Measurements from ENCODE around the gene EPB41L2.
A peak's percentile ranks its signal among the peaks of the same experiment; 100 is the strongest.

The EPB41L2 gene

DNA sequence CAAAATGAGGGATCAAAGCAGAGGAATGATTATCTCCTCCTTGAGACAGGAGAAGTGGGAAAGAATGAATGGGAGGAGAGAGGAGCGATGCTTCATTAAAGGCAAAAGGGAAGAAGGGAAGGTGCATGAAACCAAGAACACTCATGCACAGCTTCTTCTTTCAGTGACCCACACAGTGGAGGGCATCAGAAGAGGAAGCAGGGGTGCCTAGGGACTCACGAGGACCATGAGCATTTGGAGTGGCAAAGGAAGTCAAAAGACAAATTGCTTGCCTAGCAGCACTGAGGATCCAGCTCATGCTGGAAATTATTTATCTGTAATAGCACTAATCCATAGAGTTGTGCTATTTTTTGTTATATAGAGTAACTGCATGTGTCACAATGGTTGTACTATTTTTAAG, 169.8 kb downstream of the EPB41L2 start:
- TF ChIP-seq CTCF (IDR thresholded peaks at IDR 0.05): no peak
- no peak for TF ChIP-seq ZFX (IDR thresholded peaks at IDR 0.05; ENCODE audit: borderline replicate concordance)
- H3K27ac ChIP-seq: no peak overlapping the region

- TF ChIP-seq CTCF (IDR thresholded peaks at IDR 0.05) (no peak), ZFX (IDR thresholded peaks at IDR 0.05; ENCODE audit: borderline replicate concordance) (no peak)
- no peak overlapping the region for H3K27ac ChIP-seq
Observed at GRCh38 chr6:130890521-130890971, 172.5 kb downstream of the EPB41L2 start.

GRCh38 chr6:130889423-130889822, 173.6 kb downstream of the EPB41L2 start:
- no peak overlapping the region for H3K27ac ChIP-seq
- TF ChIP-seq ZFX (IDR thresholded peaks at IDR 0.05; ENCODE audit: borderline replicate concordance): no peak
- no peak for TF ChIP-seq CTCF (IDR thresholded peaks at IDR 0.05)

DNA sequence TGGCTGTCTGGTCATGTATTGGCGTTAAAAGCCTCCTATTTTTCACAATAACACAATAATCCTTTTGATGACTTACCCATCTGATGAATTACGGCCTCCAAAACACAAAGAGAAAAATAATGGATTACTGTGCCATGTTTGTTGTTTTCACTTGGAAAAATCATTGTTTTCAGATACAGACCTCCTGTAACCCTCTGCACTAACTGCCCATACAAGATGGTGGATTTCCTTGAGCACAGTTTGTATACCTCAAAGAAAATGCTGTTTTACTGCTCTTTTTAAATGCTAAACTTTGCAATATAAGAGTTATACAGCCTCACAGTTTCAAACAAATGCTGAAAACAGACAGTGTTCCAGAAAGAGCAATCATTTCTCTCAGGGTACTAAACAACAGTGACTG, 174.8 kb downstream of the EPB41L2 start:
- no peak for TF ChIP-seq ZFX (IDR thresholded peaks at IDR 0.05; ENCODE audit: borderline replicate concordance)
- TF ChIP-seq CTCF (IDR thresholded peaks at IDR 0.05): no peak
- no peak overlapping the region for H3K27ac ChIP-seq

GRCh38 chr6:130886966-130887365, 176.1 kb downstream of the EPB41L2 start:
- TF ChIP-seq ZFX (IDR thresholded peaks at IDR 0.05; ENCODE audit: borderline replicate concordance): no peak
- no peak for TF ChIP-seq CTCF (IDR thresholded peaks at IDR 0.05)
- no peak overlapping the region for H3K27ac ChIP-seq

DNA sequence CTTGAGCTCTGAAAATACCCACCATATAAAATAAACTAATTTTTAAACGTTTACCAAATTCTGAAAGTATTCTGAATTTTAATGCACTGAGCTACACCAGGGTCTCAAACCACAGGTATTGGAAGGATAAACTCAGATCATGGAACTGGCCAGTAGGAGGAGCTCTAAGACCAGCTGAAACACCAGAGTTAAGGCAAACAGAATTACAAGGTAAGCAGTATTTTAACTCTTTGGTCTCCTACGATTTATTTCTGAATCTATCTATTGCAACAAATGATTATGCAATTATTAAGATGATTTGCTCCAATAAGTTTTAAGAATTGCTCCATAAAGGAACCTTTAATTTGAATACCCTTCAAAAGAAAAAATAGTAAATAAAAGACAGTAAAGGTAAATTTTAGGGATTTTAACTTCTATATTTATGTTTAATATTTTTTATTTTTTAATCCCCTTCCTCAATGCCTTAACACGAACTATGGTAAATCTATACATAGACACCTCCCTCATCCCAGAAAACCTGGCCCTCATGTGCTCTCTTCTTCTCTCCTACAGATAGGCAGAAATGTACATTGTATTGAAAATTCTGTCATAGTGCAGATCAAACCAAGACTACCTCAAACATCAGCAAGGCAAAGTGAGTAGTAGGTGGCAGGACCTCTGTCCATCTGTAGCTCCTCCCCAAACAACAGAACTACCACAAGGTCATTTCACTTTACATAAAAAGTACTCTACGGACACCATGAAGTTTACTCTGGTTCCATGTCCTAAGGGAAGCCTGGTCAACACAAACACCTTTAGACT, 177.5 kb downstream of the EPB41L2 start:
- H3K27ac ChIP-seq: no peak overlapping the region
- TF ChIP-seq ZFX (IDR thresholded peaks at IDR 0.05; ENCODE audit: borderline replicate concordance) (no peak), CTCF (IDR thresholded peaks at IDR 0.05) (peak; percentile 90)

- TF ChIP-seq ZFX (IDR thresholded peaks at IDR 0.05; ENCODE audit: borderline replicate concordance): no peak
- TF ChIP-seq CTCF (IDR thresholded peaks at IDR 0.05): no peak
- no peak overlapping the region for H3K27ac ChIP-seq
Observed at GRCh38 chr6:130882370-130882769, 180.7 kb downstream of the EPB41L2 start.
